ENCODE results near the gene ZSWIM9.
"Not testable (repeated sequence)": the region's sequence is repeated elsewhere in the genome, so short reads cannot be mapped to it uniquely, and the experiment has no call there.

ZSWIM9 gene

GRCh38 chr19:48218997-48219396 is 48.5 kb downstream of the ZSWIM9 start:
- Histone ChIP-seq H3K79me1 (replicated peaks; ENCODE audit: low read length, poor library complexity, severe bottlenecking) (no peaks in the 10 kb centered on the region), H2BK5ac (ENCODE audit: low read depth, low read length, poor library complexity, severe bottlenecking) (no peak overlapping the region), H3K4me1 (ENCODE audit: control insufficient read depth, insufficient read depth, low read depth, low read length) (peaks cover 14% of the 10 kb centered on the region), H2AFZ (ENCODE audit: low read depth, low read length) (no peak overlapping the region), H3K9me3 (ENCODE audit: control insufficient read depth, low read length) (no peaks in the 10 kb centered on the region), H3K4me2 (ENCODE audit: low read length, poor library complexity, severe bottlenecking) (peak overlapping the region; percentile 52), H3K23ac (ENCODE audit: low read length in 2 of 2) (no peak overlapping the region), H4K8ac (ENCODE audit: low read length) (no peak overlapping the region), H3K27me3 (ENCODE audit: control insufficient read depth in 1 of 2, insufficient read depth in 1 of 2, low read length in 2 of 2) (no peaks in the 10 kb centered on the region), H3K27ac (ENCODE audit: low read length, poor library complexity, severe bottlenecking) (peak overlapping the region; percentile 89), H3K36me3 (ENCODE audit: control insufficient read depth in 1 of 2, insufficient read depth in 2 of 2, low read depth in 1 of 2, low read length in 2 of 2) (peaks cover 3 to 22% of the 10 kb centered on the region in 2 experiments), H3K9ac (ENCODE audit: low read length) (no peak overlapping the region), H2BK12ac (ENCODE audit: low read length in 2 of 2) (no peak overlapping the region), H4K91ac (ENCODE audit: low read length) (no peak overlapping the region), H2AK5ac (ENCODE audit: low read length, severe bottlenecking) (no peak overlapping the region), H3K18ac (ENCODE audit: low read depth in 1 of 2, low read length in 2 of 2) (no peak overlapping the region), H3K4me3 (ENCODE audit: insufficient read depth in 1 of 2, low read depth in 1 of 2, low read length in 2 of 2) (no peak overlapping the region), H3K4ac (ENCODE audit: low read depth in 1 of 2, low read length in 2 of 2) (no peak overlapping the region), H2BK15ac (ENCODE audit: low read depth, poor library complexity, severe bottlenecking) (no peak overlapping the region), H3K14ac (ENCODE audit: low read length in 2 of 2) (no peak overlapping the region), H2BK120ac (ENCODE audit: low read depth, low read length) (no peak overlapping the region)
- 44% methylated on average over 5 of the region's 6 CpGs for WGBS
- DNase-seq: peak; percentile 32

- not testable (repeated sequence) for H3K27ac ChIP-seq (ENCODE audit: low read length, poor library complexity, severe bottlenecking); H2BK12ac ChIP-seq (ENCODE audit: low read length in 2 of 2); H4K91ac ChIP-seq (ENCODE audit: low read length); H3K9ac ChIP-seq (ENCODE audit: low read length); H2AFZ ChIP-seq (ENCODE audit: low read depth, low read length); H3K9me3 ChIP-seq (ENCODE audit: control insufficient read depth, low read length); H3K4me1 ChIP-seq (ENCODE audit: control insufficient read depth, insufficient read depth, low read depth, low read length); H2AK5ac ChIP-seq (ENCODE audit: low read length, severe bottlenecking); H4K8ac ChIP-seq (ENCODE audit: low read length); H3K4ac ChIP-seq (ENCODE audit: low read depth in 1 of 2, low read length in 2 of 2); H2BK15ac ChIP-seq (ENCODE audit: low read depth, poor library complexity, severe bottlenecking); H3K14ac ChIP-seq (ENCODE audit: low read length in 2 of 2); H3K4me2 ChIP-seq (ENCODE audit: low read length, poor library complexity, severe bottlenecking); DNase-seq; H2BK5ac ChIP-seq (ENCODE audit: low read depth, low read length, poor library complexity, severe bottlenecking); H3K18ac ChIP-seq (ENCODE audit: low read depth in 1 of 2, low read length in 2 of 2); H3K23ac ChIP-seq (ENCODE audit: low read length in 2 of 2); H3K27me3 ChIP-seq (ENCODE audit: control insufficient read depth in 1 of 2, insufficient read depth in 1 of 2, low read length in 2 of 2); H2BK120ac ChIP-seq (ENCODE audit: low read depth, low read length); H3K79me1 ChIP-seq (replicated peaks; ENCODE audit: low read length, poor library complexity, severe bottlenecking); H3K4me3 ChIP-seq (ENCODE audit: insufficient read depth in 1 of 2, low read depth in 1 of 2, low read length in 2 of 2)
- peaks cover 3 to 17% of the 10 kb centered on the region in 2 experiments for H3K36me3 ChIP-seq (ENCODE audit: control insufficient read depth in 1 of 2, insufficient read depth in 2 of 2, low read depth in 1 of 2, low read length in 2 of 2)
- 99% methylated on average over 3 of the region's 3 CpGs for WGBS
Measured at GRCh38 chr19:48220784-48221183, 50.3 kb downstream of the ZSWIM9 start.

- Histone ChIP-seq H3K4me2 (ENCODE audit: low read length, poor library complexity, severe bottlenecking) (no peak overlapping the region), H2AFZ (ENCODE audit: low read depth, low read length) (no peak overlapping the region), H2BK12ac (ENCODE audit: low read length in 2 of 2) (no peak overlapping the region), H2BK15ac (ENCODE audit: low read depth, poor library complexity, severe bottlenecking) (no peak overlapping the region), H4K8ac (ENCODE audit: low read length) (no peak overlapping the region), H3K9me3 (ENCODE audit: control insufficient read depth, low read length) (no peaks in the 10 kb centered on the region), H3K9ac (ENCODE audit: low read length) (no peak overlapping the region), H2BK120ac (ENCODE audit: low read depth, low read length) (no peak overlapping the region), H3K18ac (ENCODE audit: low read depth in 1 of 2, low read length in 2 of 2) (no peak overlapping the region), H3K4me3 (ENCODE audit: insufficient read depth in 1 of 2, low read depth in 1 of 2, low read length in 2 of 2) (no peak overlapping the region), H3K27me3 (ENCODE audit: control insufficient read depth in 1 of 2, insufficient read depth in 1 of 2, low read length in 2 of 2) (no peaks in the 10 kb centered on the region), H3K4ac (ENCODE audit: low read depth in 1 of 2, low read length in 2 of 2) (no peak overlapping the region), H3K4me1 (ENCODE audit: control insufficient read depth, insufficient read depth, low read depth, low read length) (peaks cover 9% of the 10 kb centered on the region), H3K36me3 (ENCODE audit: control insufficient read depth in 1 of 2, insufficient read depth in 2 of 2, low read depth in 1 of 2, low read length in 2 of 2) (peaks cover 3 to 17% of the 10 kb centered on the region in 2 experiments), H3K14ac (ENCODE audit: low read length in 2 of 2) (no peak overlapping the region), H2BK5ac (ENCODE audit: low read depth, low read length, poor library complexity, severe bottlenecking) (no peak overlapping the region), H3K79me1 (replicated peaks; ENCODE audit: low read length, poor library complexity, severe bottlenecking) (no peaks in the 10 kb centered on the region), H3K23ac (ENCODE audit: low read length in 2 of 2) (no peak overlapping the region), H4K91ac (ENCODE audit: low read length) (no peak overlapping the region), H2AK5ac (ENCODE audit: low read length, severe bottlenecking) (no peak overlapping the region), H3K27ac (ENCODE audit: low read length, poor library complexity, severe bottlenecking) (no peak overlapping the region)
- 98% methylated on average over 5 of the region's 5 CpGs for WGBS
- no peak for DNase-seq
Measured at GRCh38 chr19:48221628-48222027, 51.1 kb downstream of the ZSWIM9 start.

DNA sequence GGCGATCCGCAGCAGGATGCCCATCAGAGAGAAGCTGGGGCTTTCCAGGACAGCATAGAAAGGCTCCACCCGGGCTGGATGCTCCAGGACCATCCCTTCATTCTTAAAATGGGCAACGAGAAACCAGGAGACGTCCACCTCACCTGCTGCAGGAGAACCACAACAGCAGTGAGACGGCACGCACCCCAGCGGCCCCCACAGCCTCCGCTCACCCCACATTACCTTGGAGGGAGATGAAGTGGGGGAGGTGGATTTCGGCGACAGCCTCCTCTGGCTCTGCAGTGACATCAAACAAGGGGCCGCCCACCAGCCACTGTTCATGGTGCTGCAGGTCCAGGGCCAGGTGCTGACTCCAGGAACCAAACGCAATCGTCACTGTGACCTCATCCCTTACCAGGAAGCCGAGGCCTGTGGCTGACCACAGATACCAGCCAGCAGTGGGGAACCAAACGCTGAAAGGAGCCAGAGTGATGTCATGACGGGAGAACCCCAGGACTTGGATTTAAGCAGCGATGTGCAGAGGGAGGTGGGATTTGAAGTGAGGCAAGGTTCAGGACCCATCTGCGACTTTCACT is 60.2 kb downstream of the ZSWIM9 start:
- no peaks in the 10 kb centered on the region for H3K4me1 ChIP-seq (ENCODE audit: control insufficient read depth, insufficient read depth, low read depth, low read length)
- no peak overlapping the region for H2BK5ac ChIP-seq (ENCODE audit: low read depth, low read length, poor library complexity, severe bottlenecking)
- no peak overlapping the region for H3K4me3 ChIP-seq (ENCODE audit: insufficient read depth in 1 of 2, low read depth in 1 of 2, low read length in 2 of 2)
- no peak for DNase-seq
- no peak overlapping the region for H3K14ac ChIP-seq (ENCODE audit: low read length in 2 of 2)
- H2AK5ac ChIP-seq (ENCODE audit: low read length, severe bottlenecking): no peak overlapping the region
- H3K27me3 ChIP-seq (ENCODE audit: control insufficient read depth in 1 of 2, insufficient read depth in 1 of 2, low read length in 2 of 2): no peaks in the 10 kb centered on the region
- no peaks in the 10 kb centered on the region for H3K79me1 ChIP-seq (replicated peaks; ENCODE audit: low read length, poor library complexity, severe bottlenecking)
- H3K23ac ChIP-seq (ENCODE audit: low read length in 2 of 2): no peak overlapping the region
- H3K4ac ChIP-seq (ENCODE audit: low read depth in 1 of 2, low read length in 2 of 2): no peak overlapping the region
- no peak overlapping the region for H4K91ac ChIP-seq (ENCODE audit: low read length)
- H2BK120ac ChIP-seq (ENCODE audit: low read depth, low read length): no peak overlapping the region
- H3K9ac ChIP-seq (ENCODE audit: low read length): no peak overlapping the region
- no peak overlapping the region for H2BK15ac ChIP-seq (ENCODE audit: low read depth, poor library complexity, severe bottlenecking)
- no peaks in the 10 kb centered on the region for H3K9me3 ChIP-seq (ENCODE audit: control insufficient read depth, low read length)
- H3K27ac ChIP-seq (ENCODE audit: low read length, poor library complexity, severe bottlenecking): no peak overlapping the region
- H4K8ac ChIP-seq (ENCODE audit: low read length): no peak overlapping the region
- H2AFZ ChIP-seq (ENCODE audit: low read depth, low read length): no peak overlapping the region
- H3K4me2 ChIP-seq (ENCODE audit: low read length, poor library complexity, severe bottlenecking): no peak overlapping the region
- H3K18ac ChIP-seq (ENCODE audit: low read depth in 1 of 2, low read length in 2 of 2): no peak overlapping the region
- no peak overlapping the region for H2BK12ac ChIP-seq (ENCODE audit: low read length in 2 of 2)
- 91% methylated on average over 14 of the region's 19 CpGs for WGBS
- peaks cover 28 to 48% of the 10 kb centered on the region in 2 experiments for H3K36me3 ChIP-seq (ENCODE audit: control insufficient read depth in 1 of 2, insufficient read depth in 2 of 2, low read depth in 1 of 2, low read length in 2 of 2)
